Activated T-helper 1 cell treated with anti-CD3 and anti-CD28 coated beads, Interleukin-2, amount 50 U/mL, for 16 hours (primary cell): Measurements from ENCODE around the gene PDCD1LG2.

Experiments used
- DNase-seq, 2 donors: peaks; one replicate each; pipeline ENCODE4 v3.0.0-alpha.2; 2020; ENCODE audit warnings: low read depth in 1 of 2, low spot score in 1 of 2

PDCD1LG2 gene

DNA sequence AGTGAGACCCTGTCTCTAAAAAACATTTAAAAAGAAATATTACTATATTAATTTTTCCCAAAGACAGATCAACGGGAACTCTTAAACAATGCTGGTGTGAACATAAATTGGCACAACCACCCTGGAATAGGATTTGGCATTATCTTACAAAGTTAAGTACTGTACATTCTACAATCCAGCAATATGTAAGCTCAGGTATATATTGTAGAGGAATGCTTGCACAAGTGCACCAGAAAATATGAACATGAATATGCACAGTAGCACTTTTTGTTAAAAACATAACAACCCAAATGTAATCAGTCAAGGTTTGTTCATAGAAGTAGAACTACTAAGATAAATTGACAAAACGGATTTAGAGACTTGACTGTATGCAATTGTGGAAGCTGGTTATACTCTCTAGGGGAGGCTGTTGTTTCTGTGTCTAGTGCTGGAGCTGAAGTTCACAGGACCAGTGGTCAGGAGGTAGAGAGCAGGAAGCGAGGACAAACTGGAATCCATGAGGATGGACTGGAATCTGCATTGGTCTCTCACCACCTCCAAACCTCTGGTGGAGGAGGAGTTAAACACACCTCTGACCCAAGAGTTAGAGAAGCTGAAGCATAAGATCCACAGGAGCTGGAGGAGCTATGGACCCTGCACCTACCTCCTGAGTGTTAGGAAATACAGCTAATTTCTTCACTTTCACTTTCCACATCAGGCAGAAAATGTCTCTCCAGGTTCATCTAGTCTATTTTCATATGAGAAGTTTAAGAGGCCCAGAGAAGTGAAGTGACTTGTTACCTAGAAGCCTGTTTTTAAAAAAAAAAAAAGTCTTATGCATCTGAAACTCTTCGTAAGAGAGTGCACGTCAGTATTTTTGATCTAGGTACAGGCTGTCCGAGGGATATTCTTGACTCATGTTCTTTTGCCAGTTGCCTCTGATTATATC, 98.2 kb downstream of the PDCD1LG2 start:
- DNase-seq = no peak

DNA sequence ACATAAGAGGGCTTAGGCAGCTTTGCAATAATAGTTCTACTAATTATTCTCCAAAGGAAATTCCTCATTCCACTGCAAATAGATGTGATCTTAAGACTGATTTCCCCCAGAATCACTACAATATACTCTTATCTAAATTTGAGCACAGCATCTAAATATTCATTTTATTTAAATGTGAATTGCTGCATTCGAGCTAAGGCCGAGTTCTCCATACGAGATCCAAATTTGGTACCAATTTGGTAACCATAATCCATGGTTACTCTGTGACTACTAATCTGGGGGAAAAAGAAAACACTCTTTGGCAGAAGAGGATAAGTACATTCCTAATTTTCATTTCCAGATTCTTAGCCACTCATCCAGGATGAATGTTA, 98.9 kb downstream of the PDCD1LG2 start:
- no peak for DNase-seq

DNA sequence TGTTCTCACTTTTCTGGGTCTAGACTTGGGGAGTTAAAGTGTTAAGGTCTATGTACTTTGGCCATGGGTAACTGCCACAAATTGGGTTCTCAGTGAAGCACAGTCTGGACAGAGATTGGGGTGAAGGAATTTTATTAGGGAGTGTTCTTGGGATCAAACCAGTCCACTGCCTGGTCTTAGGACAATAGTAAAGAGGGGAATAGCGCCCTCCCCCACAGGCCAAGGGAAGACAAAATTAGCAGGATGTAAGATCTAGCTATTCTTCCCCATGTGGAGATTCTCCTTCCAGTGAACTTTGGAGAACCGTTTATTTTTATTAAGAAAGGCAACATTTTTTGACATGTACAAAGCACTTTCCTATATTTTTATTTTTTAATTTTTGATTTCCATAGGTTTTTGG, 100.2 kb downstream of the PDCD1LG2 start:
- DNase-seq = no peak

DNA sequence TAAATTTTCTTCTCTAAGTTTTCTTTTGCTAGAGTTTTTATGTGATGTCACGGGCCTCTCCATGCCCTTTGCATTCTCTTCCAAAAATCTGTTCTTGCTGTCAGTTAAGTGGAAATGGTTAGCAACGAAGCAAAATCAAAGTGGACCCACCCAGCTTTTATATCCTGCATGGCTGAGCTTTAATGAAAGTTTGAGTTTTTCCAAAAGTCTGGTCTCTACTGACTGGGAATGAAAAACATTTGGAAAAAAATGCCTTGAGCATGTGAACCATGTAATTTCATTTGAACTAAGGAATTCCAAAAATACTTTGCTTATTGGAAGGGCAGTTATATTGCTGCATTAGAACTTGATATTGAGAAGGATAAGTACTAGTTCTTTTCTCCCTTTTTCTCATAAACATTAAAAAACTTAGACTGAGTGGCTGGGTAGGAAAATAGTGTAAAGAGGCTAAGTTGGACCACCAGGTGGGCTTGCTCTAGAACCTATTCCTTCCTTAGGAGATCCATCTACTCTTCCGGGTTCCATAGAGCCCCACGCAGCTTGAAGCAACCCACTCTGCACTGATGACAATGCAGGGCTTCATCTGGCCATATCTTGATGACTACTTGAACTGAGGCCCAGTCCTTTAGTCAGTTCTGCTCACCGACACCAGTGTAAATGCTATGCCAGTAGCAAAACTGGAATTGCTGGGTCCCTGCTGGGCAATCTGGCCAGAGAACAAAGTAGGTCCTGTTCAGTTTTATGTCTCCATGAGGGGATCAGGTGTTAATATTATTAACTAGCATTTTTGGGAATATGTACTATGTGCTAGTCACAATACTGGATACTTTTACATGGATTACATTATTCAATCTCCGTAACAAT, 101.2 kb downstream of the PDCD1LG2 start:
- DNase-seq = no peak

DNA sequence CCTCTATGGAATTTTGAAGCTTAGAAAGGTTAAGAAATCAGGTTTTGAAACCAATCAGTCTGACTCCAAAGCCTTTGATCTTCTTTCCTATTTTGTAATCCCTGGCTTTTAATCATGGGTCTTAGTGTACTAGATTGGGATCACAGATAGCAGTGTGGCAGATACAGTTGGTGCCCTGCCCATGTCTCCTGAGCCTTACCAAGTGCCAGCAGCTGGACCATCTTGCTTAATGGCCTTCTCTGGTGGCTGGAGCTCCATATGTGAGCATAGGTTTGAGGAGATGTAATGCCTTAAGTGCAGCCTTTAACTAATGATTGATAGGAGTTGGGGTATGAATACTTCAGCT, 101.8 kb downstream of the PDCD1LG2 start:
- no peak for DNase-seq

DNA sequence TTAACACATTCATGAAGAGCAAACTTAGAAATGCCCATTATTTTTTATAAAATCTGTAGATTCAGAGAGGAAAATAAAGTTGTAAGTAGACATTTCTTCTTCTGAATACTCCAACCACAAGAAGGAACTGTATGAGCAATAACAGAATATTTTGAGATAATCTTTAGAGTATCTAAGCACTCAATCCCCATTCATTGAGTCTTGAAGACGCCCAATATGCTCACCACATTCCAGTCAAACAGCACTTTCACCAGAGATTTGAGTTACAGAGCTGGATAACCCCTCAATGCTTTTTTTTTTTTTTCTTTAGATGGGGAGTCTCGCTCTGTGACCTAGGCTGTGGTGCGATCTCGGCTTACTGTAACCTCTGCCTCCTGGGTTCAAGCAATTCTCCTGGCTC, 103.9 kb downstream of the PDCD1LG2 start:
- DNase-seq = no peak

DNA sequence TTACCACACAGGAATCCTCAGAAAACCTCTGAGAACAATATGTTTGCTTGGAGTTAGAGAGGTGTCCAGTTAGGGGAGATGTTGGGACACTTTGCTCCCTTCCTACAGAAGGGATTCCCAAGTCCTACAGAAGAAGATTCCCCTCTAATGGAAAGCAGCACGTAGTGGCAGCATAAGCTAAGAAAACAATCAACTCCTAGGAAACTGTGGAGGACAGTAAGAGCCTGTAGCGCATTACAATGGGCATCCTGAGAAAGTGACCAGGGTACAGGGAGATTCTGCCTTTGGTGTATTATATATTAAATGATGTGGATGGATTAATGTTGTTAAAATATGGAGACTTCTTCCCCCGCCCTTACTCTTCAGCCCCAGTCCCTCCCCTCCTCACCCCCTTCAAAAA, 104.7 kb downstream of the PDCD1LG2 start:
- DNase-seq = no peak

DNA sequence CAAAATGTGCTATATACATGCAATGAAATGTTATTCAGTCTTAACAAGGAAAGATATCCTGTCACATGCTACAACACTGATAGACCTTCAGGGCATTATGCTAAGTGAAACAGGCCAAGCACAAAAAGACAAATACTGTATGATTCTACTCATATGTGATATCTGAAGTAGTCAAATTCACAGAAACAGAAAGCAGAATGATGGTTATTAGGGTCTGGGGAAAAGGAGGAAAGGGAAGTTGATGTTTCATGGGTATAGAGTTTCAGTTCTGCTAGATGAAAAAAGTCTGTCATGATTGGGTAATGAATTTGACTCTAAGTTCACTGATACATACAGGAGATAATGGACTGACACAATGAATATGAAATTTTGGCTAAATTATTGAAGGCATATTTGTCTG, 107.4 kb downstream of the PDCD1LG2 start:
- DNase-seq = no peak

DNA sequence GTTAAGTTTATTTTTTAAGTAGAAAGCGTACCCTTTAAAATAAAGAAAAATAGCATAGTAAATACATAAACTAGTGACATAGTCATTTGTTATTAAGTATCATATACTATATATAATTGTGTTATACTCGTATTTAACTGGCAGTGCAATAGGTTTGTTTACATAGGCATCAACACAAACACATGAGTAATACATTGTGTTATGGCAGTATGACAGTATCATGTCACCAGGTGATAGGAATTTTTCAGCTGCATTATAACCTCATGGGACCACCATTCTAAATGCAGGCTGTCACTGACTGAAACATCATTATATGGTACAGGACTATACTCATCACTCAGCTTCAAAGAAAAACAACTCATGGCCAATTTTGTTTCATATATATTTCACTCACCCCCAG, 110.2 kb downstream of the PDCD1LG2 start:
- DNase-seq = no peak
